PFSK-1 (cell line): ENCODE results near the gene SH3TC1.
A peak's percentile ranks its signal among the peaks of the same experiment; 100 is the strongest.

Experiments
- FOXP2 ChIP-seq: optimal IDR thresholded peaks from 2 replicates; pipeline ENCODE3; 2011; ENCODE audit warnings: borderline replicate concordance, control low read depth, inconsistent platforms; ENCODE audit not compliant: insufficient read depth; ENCODE audit errors: extremely low read length, extremely low read depth
- POLR2AphosphoS5 ChIP-seq: IDR thresholded peaks from 2 replicates; pipeline ENCODE4 v1.6.1; 2012; ENCODE audit warnings: low read depth, mild to moderate bottlenecking, control low read depth, low read length, moderate library complexity
- SIN3A ChIP-seq: IDR thresholded peaks from 2 replicates; pipeline ENCODE4 v1.6.1; 2012; ENCODE audit warnings: mild to moderate bottlenecking, low read length, moderate library complexity, borderline replicate concordance; ENCODE audit not compliant: insufficient read depth
- TAF1 ChIP-seq: IDR thresholded peaks from 2 replicates; pipeline ENCODE4 v1.6.1; 2012; ENCODE audit warnings: low read length, control low read depth, borderline replicate concordance; ENCODE audit not compliant: insufficient read depth
- TF ChIP-seq, protein P1 (sequence below), 2 experiments: IDR thresholded peaks; 2 replicates each; pipeline versions ENCODE4 v1.6.1 to v1.8.0; 2011 to 2012; ENCODE audit warnings: low read depth in 2 of 2, low read length in 2 of 2, control low read depth in 1 of 2, inconsistent platforms in 1 of 2, mild to moderate bottlenecking in 1 of 2, moderate library complexity in 1 of 2; ENCODE audit not compliant: insufficient read depth in 1 of 2

Gene SH3TC1

DNA sequence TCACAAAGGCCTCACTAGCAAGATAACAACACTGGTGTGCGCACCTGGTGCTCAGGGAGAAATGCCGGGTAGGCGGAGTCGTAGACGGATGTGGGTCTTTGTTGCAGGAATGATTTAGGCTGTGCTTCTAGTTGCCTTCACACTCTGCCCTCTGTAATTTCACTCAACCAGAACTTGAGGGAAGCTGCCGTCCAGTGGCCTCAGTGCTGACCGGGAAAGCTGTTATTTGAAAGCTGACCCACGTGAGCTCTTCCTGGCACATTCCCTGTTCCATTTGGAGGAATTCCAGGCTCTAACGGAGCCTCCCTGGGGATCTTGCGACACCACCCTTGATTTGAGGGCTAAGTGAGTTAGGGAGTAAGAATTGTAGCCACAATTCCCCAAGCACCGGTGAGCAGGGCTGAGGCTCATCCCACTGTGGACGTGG lies 15.9 kb downstream of the SH3TC1 start:
- no peak for TF ChIP-seq FOXP2
- TF ChIP-seq, protein P1, sequence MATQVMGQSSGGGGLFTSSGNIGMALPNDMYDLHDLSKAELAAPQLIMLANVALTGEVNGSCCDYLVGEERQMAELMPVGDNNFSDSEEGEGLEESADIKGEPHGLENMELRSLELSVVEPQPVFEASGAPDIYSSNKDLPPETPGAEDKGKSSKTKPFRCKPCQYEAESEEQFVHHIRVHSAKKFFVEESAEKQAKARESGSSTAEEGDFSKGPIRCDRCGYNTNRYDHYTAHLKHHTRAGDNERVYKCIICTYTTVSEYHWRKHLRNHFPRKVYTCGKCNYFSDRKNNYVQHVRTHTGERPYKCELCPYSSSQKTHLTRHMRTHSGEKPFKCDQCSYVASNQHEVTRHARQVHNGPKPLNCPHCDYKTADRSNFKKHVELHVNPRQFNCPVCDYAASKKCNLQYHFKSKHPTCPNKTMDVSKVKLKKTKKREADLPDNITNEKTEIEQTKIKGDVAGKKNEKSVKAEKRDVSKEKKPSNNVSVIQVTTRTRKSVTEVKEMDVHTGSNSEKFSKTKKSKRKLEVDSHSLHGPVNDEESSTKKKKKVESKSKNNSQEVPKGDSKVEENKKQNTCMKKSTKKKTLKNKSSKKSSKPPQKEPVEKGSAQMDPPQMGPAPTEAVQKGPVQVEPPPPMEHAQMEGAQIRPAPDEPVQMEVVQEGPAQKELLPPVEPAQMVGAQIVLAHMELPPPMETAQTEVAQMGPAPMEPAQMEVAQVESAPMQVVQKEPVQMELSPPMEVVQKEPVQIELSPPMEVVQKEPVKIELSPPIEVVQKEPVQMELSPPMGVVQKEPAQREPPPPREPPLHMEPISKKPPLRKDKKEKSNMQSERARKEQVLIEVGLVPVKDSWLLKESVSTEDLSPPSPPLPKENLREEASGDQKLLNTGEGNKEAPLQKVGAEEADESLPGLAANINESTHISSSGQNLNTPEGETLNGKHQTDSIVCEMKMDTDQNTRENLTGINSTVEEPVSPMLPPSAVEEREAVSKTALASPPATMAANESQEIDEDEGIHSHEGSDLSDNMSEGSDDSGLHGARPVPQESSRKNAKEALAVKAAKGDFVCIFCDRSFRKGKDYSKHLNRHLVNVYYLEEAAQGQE (IDR thresholded peaks at IDR 0.05; ENCODE audit: insufficient read depth in 1 of 2, low read depth in 2 of 2, low read length in 2 of 2), result peak; percentile 75 to 85

DNA sequence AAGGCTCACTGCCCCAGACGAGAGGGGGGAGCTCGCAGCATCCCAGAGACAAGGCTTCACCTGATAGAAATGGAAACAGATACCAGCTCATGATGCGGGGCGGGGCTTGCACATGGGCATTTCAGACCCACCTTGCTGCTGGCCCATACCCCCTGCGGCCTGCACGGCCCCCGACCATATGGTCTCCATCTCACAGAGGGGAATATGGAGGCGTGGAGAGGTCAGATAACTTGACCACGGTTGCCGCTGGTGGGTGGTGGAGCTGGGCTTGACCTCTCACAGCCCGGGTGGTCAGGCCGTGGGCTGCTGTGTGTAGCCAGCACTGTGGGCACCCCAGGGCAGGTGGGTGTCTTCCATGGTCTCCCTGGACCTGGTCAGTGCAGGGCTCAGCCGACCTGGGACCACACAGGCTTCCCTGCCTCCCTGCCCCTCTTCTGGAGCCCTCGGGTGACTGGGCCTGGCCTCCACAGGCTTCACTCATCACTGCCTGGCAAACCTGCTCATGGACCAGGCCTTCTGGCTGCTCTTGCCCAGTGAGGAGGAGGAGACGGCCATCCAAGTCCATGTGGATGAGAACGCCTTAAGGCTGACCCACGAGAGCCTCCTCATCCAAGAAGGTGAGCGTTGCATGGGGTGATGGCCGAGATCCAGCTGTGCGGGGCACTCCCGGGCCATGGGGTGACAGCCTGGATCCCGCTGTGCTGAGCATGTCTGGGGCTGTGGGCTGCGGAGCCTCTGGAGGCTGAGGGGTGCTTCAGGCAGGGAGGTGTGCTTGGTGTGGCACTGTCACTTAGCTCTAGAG lies 16.8 kb downstream of the SH3TC1 start:
- TF ChIP-seq, protein P1 (IDR thresholded peaks at IDR 0.05; ENCODE audit: insufficient read depth in 1 of 2, low read depth in 2 of 2, low read length in 2 of 2), result no peak
- TF ChIP-seq SIN3A (no peak), FOXP2 (no peak), TAF1 (no peak), POLR2AphosphoS5 (no peak)

DNA sequence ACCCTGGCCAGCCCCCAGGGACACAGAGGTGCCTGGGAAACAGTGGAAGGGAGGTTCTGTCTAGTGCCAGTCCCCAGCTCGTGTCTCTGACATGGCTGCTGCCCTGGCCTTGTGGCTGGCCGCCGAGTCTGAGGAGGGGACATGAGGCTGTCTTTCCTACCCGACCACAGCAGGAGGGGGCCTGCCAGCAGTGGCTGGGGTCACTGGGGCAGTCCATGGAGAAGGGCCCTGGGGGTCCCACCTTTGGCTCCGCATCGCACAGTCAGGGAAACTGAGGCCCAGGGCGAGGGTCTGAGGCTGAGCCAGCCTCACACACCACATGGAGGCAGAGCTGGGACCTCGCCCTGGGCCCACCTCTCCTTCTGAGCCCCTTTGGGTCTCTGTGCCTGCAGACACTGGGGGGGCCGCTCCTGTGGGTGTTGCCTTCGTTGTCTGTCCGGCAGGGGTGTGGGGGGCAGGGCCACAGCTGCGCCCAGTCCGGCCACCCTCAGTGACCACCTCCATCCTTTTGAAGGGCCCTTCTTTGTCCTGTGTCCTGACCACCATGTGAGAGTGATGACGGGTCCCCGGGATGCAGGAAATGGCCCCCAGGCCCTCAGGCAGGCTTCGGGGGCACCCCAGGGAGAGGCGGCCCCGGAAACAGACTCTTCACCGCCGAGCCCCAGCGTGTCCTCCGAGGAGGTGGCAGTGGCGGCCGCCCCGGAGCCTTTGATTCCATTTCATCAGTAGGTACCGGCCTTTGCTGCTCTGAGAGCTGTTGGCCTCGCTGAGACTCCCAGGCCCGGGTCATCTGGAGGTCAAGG lies 17.6 kb downstream of the SH3TC1 start:
- TF ChIP-seq POLR2AphosphoS5, result no peak
- TF ChIP-seq, protein P1 (IDR thresholded peaks at IDR 0.05; ENCODE audit: insufficient read depth in 1 of 2, low read depth in 2 of 2, low read length in 2 of 2), result no peak
- TF ChIP-seq SIN3A, result no peak
- TF ChIP-seq FOXP2, result no peak
- no peak for TF ChIP-seq TAF1

DNA sequence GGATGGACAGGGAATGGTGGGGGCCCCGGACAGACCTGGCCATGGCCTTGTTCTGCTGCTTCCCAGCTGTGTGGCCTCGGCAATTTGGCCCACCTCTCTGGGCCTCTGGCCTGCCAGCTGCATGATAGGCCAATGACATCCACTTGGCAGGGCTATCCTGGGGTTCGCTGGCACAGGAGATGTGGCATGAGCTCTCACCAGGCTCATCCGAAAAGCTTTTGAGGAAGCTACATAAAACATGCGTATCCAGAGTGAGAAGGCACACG lies 18.1 kb downstream of the SH3TC1 start:
- TF ChIP-seq, protein P1 (IDR thresholded peaks at IDR 0.05; ENCODE audit: insufficient read depth in 1 of 2, low read depth in 2 of 2, low read length in 2 of 2), result no peak
- TF ChIP-seq TAF1, result no peak
- no peak for TF ChIP-seq POLR2AphosphoS5
- TF ChIP-seq SIN3A, result no peak
- TF ChIP-seq FOXP2, result no peak
